GM12878 (cell line): ENCODE data around the gene PHF21B.

Experiments used
- NR2C2 ChIP-seq: IDR thresholded peaks from 2 replicates; pipeline ENCODE4 v1.6.1; 2011; ENCODE audit warnings: borderline replicate concordance, low read depth; ENCODE audit not compliant: control insufficient read depth, insufficient read length
- POLR2AphosphoS5 ChIP-seq: IDR thresholded peaks from 2 replicates; pipeline ENCODE4 v1.6.1; 2011; ENCODE audit warnings: mild to moderate bottlenecking, low read length, inconsistent platforms

DNA sequence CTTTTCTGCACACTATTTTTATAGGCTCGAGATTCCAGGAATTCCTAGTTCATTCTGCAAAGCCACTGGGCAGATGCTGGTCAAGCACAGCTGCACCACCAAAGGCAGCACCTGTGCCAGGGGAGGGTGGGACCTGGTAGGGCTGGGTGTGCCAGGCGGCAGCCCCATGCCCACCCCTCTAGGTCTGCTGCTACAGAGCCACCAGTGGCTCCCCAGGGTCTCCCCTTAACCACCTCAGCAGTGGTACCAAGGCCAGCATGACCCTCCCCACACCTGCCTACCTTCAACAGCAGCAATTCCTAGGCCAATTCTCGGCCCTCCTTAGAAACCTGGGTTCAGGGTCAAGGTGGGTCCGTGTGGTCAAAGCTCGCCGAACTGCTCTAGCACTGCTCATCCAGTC is 39.5 kb downstream of the PHF21B start:
- TF ChIP-seq NR2C2 (no peak), POLR2AphosphoS5 (no peak)
